GM19438 (cell line): Measurements from ENCODE around the gene WNT6.

Experiments used
- ATAC-seq: cut with Tn5 transposase; IDR thresholded peaks from one replicate; pipeline ENCODE4 v1.9.1; 2021; ENCODE audit warnings: low read depth; ENCODE audit not compliant: unreplicated experiment

The WNT6 gene

GRCh38 chr2:218856167-218856895 is 3.3 kb upstream of the WNT6 start:
- no peak for ATAC-seq

GRCh38 chr2:218856896-218857243 is 2.7 kb upstream of the WNT6 start:
- no peak for ATAC-seq

- no peak for ATAC-seq
These were observed 2.1 kb upstream of the WNT6 start for GRCh38 chr2:218857371-218858137.

- ATAC-seq: no peak
These were observed 1.5 kb upstream of the WNT6 start for GRCh38 chr2:218858138-218858445.

GRCh38 chr2:218858671-218859555 is 692 bp upstream of the WNT6 start:
- ATAC-seq: no peak

GRCh38 chr2:218859988-218860831 is 605 bp downstream of the WNT6 start:
- no peak for ATAC-seq

GRCh38 chr2:218860950-218861381 is 1.4 kb downstream of the WNT6 start:
- no peak for ATAC-seq

- ATAC-seq: no peak
These were observed 2.2 kb downstream of the WNT6 start for GRCh38 chr2:218861645-218862318.

GRCh38 chr2:218863021-218863520 is 3.5 kb downstream of the WNT6 start:
- ATAC-seq: no peak

GRCh38 chr2:218865396-218865795 is 5.8 kb downstream of the WNT6 start:
- no peak for ATAC-seq

- no peak for ATAC-seq
These were observed 6.4 kb downstream of the WNT6 start for GRCh38 chr2:218865999-218866398.

GRCh38 chr2:218867900-218868299 is 8.3 kb downstream of the WNT6 start:
- ATAC-seq: no peak

- no peak for ATAC-seq
These were observed 9.5 kb downstream of the WNT6 start for GRCh38 chr2:218869064-218869463.

- no peak for ATAC-seq
These were observed 11.4 kb downstream of the WNT6 start for GRCh38 chr2:218870984-218871344.

- no peak for ATAC-seq
These were observed 12.0 kb downstream of the WNT6 start for GRCh38 chr2:218871345-218872302.

- no peak for ATAC-seq
These were observed 13.2 kb downstream of the WNT6 start for GRCh38 chr2:218872645-218873358.

GRCh38 chr2:218873359-218874194 is 14.0 kb downstream of the WNT6 start:
- no peak for ATAC-seq
